GM19023 (cell line): Measurements from ENCODE around the gene ANXA7.
"Not testable (repeated sequence)": the region's sequence is repeated elsewhere in the genome, so short reads cannot be mapped to it uniquely, and the experiment has no call there.

Experiments
- ATAC-seq: cut with Tn5 transposase; IDR thresholded peaks from one replicate; pipeline ENCODE4 v1.9.1; 2021; ENCODE audit warnings: mild to moderate bottlenecking, moderate library complexity; ENCODE audit not compliant: unreplicated experiment

Gene ANXA7

GRCh38 chr10:73340121-73340520 is 73.7 kb downstream of the ANXA7 start:
- ATAC-seq, result no peak

- ATAC-seq, result no peak
These were observed 74.4 kb downstream of the ANXA7 start for GRCh38 chr10:73339436-73339835.

DNA sequence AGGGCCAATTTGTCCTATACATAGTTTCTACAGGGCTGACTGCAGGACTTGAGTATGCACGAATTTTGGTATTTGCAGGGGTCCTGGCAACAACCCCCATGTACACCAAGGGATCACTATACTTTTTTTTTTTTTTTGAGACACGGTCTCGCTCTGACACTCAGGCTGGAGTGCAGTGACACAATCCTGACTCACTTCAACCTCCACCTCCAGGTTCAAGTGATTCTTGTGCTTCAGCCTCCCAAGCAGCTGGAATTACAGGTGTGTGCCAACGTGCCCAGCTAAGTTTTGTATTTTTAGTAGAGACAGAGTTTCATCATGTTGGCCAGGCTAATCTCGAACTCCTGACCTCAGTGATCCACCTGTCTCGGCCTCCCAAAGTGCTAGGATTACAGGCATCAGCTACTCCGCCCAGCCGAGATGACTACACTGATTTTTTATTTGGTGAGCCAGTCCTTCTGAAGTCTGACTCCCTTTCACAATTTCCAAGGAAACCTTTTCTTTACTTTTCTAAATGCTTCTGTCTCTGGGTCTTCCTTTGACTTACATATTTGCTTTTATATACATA is 75.0 kb downstream of the ANXA7 start:
- no peak for ATAC-seq

DNA sequence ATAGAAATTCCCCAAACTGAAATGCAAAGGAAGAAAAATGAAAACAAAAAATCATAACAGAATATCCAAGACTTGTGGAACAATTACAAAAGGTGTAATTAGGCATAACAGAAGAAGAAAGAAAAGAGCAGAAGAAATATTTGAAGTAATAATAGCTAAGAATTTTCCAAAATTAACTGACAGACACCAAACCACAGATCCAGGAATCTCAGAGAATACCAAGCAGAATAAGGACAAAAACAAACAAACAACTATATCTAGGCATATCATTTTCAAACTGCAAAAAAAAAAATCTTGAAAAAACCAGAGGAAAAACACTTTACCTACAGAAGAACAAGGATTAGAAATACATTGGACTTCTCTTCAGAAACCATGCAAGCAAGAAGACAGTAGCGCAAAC is 80.7 kb downstream of the ANXA7 start:
- ATAC-seq, result no peak

DNA sequence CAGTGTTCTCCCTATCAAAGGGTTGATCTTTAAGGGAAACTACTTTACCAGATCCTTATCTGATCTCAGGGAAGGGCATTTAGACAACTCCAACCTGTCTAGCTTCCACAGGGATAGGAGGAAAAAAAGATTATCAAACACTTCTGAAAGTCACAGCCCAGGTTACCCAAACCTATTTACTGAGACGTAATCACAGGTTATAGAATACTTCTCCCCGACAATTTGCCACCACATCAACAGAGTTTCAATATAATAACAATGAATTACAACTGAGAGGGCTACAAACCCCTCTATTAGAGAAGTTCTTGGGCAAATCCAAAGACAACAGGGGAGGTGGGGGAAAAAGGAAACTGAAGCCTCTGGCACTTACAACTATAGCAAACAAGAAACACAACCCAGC is 81.5 kb downstream of the ANXA7 start:
- ATAC-seq, result no peak

GRCh38 chr10:73328523-73328922 is 85.3 kb downstream of the ANXA7 start:
- ATAC-seq, result not testable (repeated sequence)

- not testable (repeated sequence) for ATAC-seq
These were observed 88.6 kb downstream of the ANXA7 start for GRCh38 chr10:73325290-73325689.
